K562 (cell line): ENCODE measurements around the gene GPR4.

ENCODE experiments used
- EZH2 ChIP-seq: IDR thresholded peaks from 2 replicates; pipeline ENCODE4 v1.6.1; 2012; ENCODE audit warnings: low read depth, mild to moderate bottlenecking, inconsistent platforms, low read length, borderline replicate concordance
- MXI1 ChIP-seq: IDR thresholded peaks from 2 replicates; pipeline ENCODE4 v1.6.1; 2011; ENCODE audit warnings: low read depth, mild to moderate bottlenecking, improper control_type of control experiment, low read length
- NFIX ChIP-seq: fragments of 250-450 bp; sonication (Bioruptor Pico); IDR thresholded peaks from 2 replicates; pipeline ENCODE4 v1.4.0; 2020; ENCODE audit warnings: low read depth, mild to moderate bottlenecking, moderate library complexity

- TF ChIP-seq MXI1 (no peak), NFIX (CRISPR knock-in tag) (no peak), EZH2 (no peak)
These were observed 2.7 kb downstream of the GPR4 start for GRCh38 chr19:45599286-45599685.
